ENCODE results near the gene ERGIC1. TPM values are rescaled to one million over a fixed set of nuclear protein-coding genes. Genes with fewer than 3 reads are reported as not detected.

Gene ERGIC1
- total and polyA plus RNA-seq, 2 of the 13 experiments (the other 11 are each of a cell fraction or from before 2014, with no cell fraction given): 78.5 to 184 TPM

- TF ChIP-seq CREB3 (CRISPR knock-in tag; IDR thresholded peaks at IDR 0.05) (no peak), FOXP1 (IDR thresholded peaks at IDR 0.05) (0 out of 2 replicates have a peak, but pooled peaks have one; percentile 41), FOXP1 (CRISPR knock-in tag; IDR thresholded peaks at IDR 0.05) (no peak), FOXA1 (IDR thresholded peaks at IDR 0.05) (peak; percentile 30; the same call in 1 of the 2 replicates), FOXA1 (CRISPR knock-in tag; IDR thresholded peaks at IDR 0.05) (no peak), ZKSCAN1 (IDR thresholded peaks at IDR 0.05; ENCODE audit: low read length) (no peak), ZNF562 (CRISPR knock-in tag; IDR thresholded peaks at IDR 0.05; ENCODE audit: borderline replicate concordance) (no peak), KMT2B (CRISPR knock-in tag; IDR thresholded peaks at IDR 0.05) (no peak), LCORL (IDR thresholded peaks at IDR 0.05) (0 out of 2 replicates have a peak, but pooled peaks have one; percentile 16), LCORL (CRISPR knock-in tag; IDR thresholded peaks at IDR 0.05) (no peak), ZBTB38 (CRISPR knock-in tag; IDR thresholded peaks at IDR 0.05) (peak; percentile 61; the same call in 1 of the 2 replicates), ZNF180 (CRISPR knock-in tag; IDR thresholded peaks at IDR 0.05; ENCODE audit: borderline replicate concordance, low read depth) (no peak), TCF7 (IDR thresholded peaks at IDR 0.05; ENCODE audit: low read depth) (no peak), NONO (IDR thresholded peaks at IDR 0.05) (peak; percentile 60; the same call in 1 of the 2 replicates), NONO (CRISPR knock-in tag; conservative IDR thresholded peaks at IDR 0.05) (no peak), ZNF687 (CRISPR knock-in tag; IDR thresholded peaks at IDR 0.05) (peak; percentile 62), AGO1 (IDR thresholded peaks at IDR 0.05; ENCODE audit: low read depth, low read length, poor library complexity, severe bottlenecking) (no peak), ZNF646 (CRISPR knock-in tag; IDR thresholded peaks at IDR 0.05) (peak; percentile 88), SRF (IDR thresholded peaks at IDR 0.05; ENCODE audit: low read depth, low read length) (no peak), KDM2A (CRISPR knock-in tag; IDR thresholded peaks at IDR 0.05; ENCODE audit: borderline replicate concordance, low read depth) (no peak)
These were observed 47.2 kb upstream of the ERGIC1 start (continued) for GRCh38 chr5:172786736-172787462.
